ENCODE results near the gene CCL3. TPM values are rescaled to one million over a fixed set of nuclear protein-coding genes. Genes with fewer than 3 reads are reported as not detected.

The CCL3 gene
- total RNA-seq, 2 donors from 2014 or later = not detected

- no peak for DNase-seq (ENCODE audit: low spot score)
- 91% methylated on average over 2 of the region's 2 CpGs for WGBS
- Histone ChIP-seq H3K27ac (no peak overlapping the region), H3K4me1 (replicated peaks) (no peaks in the 10 kb centered on the region), H3K9me3 (no peaks in the 10 kb centered on the region), H3K4me3 (no peak overlapping the region), H3K36me3 (no peaks in the 10 kb centered on the region), H3K27me3 (replicated peaks; ENCODE audit: insufficient read depth) (no peaks in the 10 kb centered on the region)
- TF ChIP-seq POLR2AphosphoS5 (IDR thresholded peaks at IDR 0.05) (no peak), CTCF (IDR thresholded peaks at IDR 0.05) (no peak), POLR2A (IDR thresholded peaks at IDR 0.05) (no peak)
- intact Hi-C loops (cut with DNase I) = no loop called here
These were observed 41.9 kb downstream of the CCL3 start for GRCh38 chr17:36048066-36048465.

Small RNAs within 50 kb of the gene (small RNA-seq; reads per million reads assigned to genes)
- 0 reads per million in 2 donors for gene RN7SL301P

Other genes with a start within 250 kb of the CCL3 start
- under 1 TPM in 1 of 2 donors, not detected in 1; 0.40 TPM for gene HEATR9, start 221.3 kb downstream of the CCL3 start, total RNA-seq
- gene CCL5, start 209.8 kb downstream of the CCL3 start, total RNA-seq = 1 to 10 TPM; 1.2 to 4.5 TPM
- 1 to 10 TPM in 1 of 2 donors, not detected in 1; 2.4 TPM for gene RDM1, start 159.4 kb downstream of the CCL3 start, total RNA-seq
- gene LYZL6, start 146.4 kb downstream of the CCL3 start, total RNA-seq = 1 to 10 TPM in 1 of 2 donors, not detected in 1; 4.4 TPM
- gene CCL16, start 108.6 kb downstream of the CCL3 start, total RNA-seq = not detected
- gene CCL14, start 103.4 kb downstream of the CCL3 start, total RNA-seq = 10 to 100 TPM; 19.9 to 28.0 TPM
- not detected for gene CCL15, start 88.6 kb downstream of the CCL3 start, total RNA-seq
- gene CCL23, start 72.2 kb downstream of the CCL3 start, total RNA-seq = 1 to 10 TPM; 7.4 to 8.7 TPM
- gene CCL18, start 25.9 kb downstream of the CCL3 start, total RNA-seq = 1 to 10 TPM in 1 of 2 donors, not detected in 1; 2.4 TPM
- gene CCL4, start 13.7 kb upstream of the CCL3 start, total RNA-seq = 1 to 10 TPM in 1 of 2 donors, under 1 TPM in 1; 0.57 to 1.5 TPM
- 1 to 10 TPM in 1 of 2 donors, under 1 TPM in 1; 0.96 to 3.9 TPM for gene TBC1D3B, start 86.5 kb upstream of the CCL3 start, total RNA-seq
- not detected for gene CCL3L1, start 106.6 kb upstream of the CCL3 start, total RNA-seq
- under 1 TPM in 1 of 2 donors, not detected in 1; 0.32 TPM for gene CCL4L2, start 120.9 kb upstream of the CCL3 start, total RNA-seq
- under 1 TPM in 1 of 2 donors, not detected in 1; 0.85 TPM for gene TBC1D3I, start 174.4 kb upstream of the CCL3 start, total RNA-seq
- 1 to 10 TPM in 1 of 2 donors, not detected in 1; 8.7 TPM for gene TBC1D3G, start 233.7 kb upstream of the CCL3 start, total RNA-seq

All from prostate gland (tissue), 2 donors.